ENCODE data around the gene XRCC1.

XRCC1 gene

GRCh38 chr19:43507880-43508279 is 67.4 kb downstream of the XRCC1 start:
- no peak for DNase-seq

- no peak for DNase-seq
Observed at GRCh38 chr19:43506629-43507028, 68.7 kb downstream of the XRCC1 start.

GRCh38 chr19:43505941-43506340 is 69.4 kb downstream of the XRCC1 start:
- no peak for DNase-seq

GRCh38 chr19:43505186-43505456 is 70.2 kb downstream of the XRCC1 start:
- no peak for DNase-seq

- peak; percentile 3 for DNase-seq
Observed at GRCh38 chr19:43504426-43505185, 70.7 kb downstream of the XRCC1 start, which contains the start of gene PHLDB3. Gene PHLDB3, minus strand, starts transcription at chr19:43504746. Its CDS starts 628 bp downstream, at chr19:43504118.

- peak; percentile 86 for DNase-seq
Observed at GRCh38 chr19:43503501-43504425, 71.6 kb downstream of the XRCC1 start.

GRCh38 chr19:43502419-43502976 is 72.8 kb downstream of the XRCC1 start:
- no peak for DNase-seq

- no peak for DNase-seq
Observed at GRCh38 chr19:43501661-43502418, 73.5 kb downstream of the XRCC1 start.

DNA sequence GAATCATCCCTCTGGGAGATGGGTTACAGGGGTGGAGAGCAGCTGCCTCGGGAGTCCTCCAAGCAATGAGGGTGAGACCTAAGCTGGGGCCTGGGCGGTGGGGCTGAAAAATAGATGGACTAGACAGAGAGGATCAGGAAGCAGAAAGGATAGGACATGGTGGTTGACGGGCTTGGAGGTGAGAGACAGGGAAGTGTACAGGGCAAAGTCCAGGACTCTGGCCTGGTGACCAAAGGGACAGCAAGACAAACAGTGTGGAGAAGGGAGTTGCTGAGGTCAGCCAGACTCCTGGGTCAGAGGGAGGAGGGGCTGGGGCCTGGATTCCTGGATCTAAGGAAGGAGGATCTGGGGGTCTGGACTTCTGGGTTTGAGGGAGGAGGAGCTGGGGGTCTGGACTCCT is 76.3 kb downstream of the XRCC1 start:
- DNase-seq, result no peak

- DNase-seq, result no peak
Observed at GRCh38 chr19:43498233-43498842, 77.0 kb downstream of the XRCC1 start.

DNA sequence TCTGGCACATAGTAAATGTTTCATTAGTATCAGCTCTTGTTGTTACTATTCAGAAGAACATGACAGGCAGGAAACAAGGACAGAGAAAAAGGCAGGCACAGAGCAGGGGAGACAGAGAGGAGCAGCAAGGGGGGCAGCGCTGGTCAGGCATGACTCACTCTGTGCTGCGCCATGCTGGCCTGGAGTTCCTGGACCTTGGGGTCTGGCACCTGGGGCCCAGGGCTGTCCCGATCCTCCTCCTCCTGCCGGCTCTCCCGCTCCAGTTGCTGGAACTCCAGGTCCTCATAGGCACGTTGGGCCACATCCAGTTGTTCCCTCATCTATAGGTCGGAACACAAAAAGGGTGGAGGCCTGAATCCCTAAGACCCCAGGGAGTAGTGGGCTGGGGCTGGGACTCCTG is 78.4 kb downstream of the XRCC1 start:
- no peak for DNase-seq

GRCh38 chr19:43495082-43495481 is 80.2 kb downstream of the XRCC1 start:
- DNase-seq, result no peak
